HG02852 (cell line): Measurements from ENCODE around the gene JAGN1.
"Not testable (repeated sequence)": the region's sequence is repeated elsewhere in the genome, so short reads cannot be mapped to it uniquely, and the experiment has no call there.

ENCODE experiments used
- ATAC-seq: cut with Tn5 transposase; IDR thresholded peaks from one replicate; pipeline ENCODE4 v1.9.1; 2021; ENCODE audit warnings: mild to moderate bottlenecking, moderate library complexity; ENCODE audit not compliant: unreplicated experiment

The JAGN1 gene

GRCh38 chr3:9897408-9898372 lies 7.3 kb downstream of the JAGN1 start:
- ATAC-seq: no peak

GRCh38 chr3:9898467-9899241 lies 8.2 kb downstream of the JAGN1 start:
- no peak for ATAC-seq

GRCh38 chr3:9899289-9899791 lies 8.9 kb downstream of the JAGN1 start:
- ATAC-seq: no peak

- ATAC-seq: not testable (repeated sequence)
Observed at GRCh38 chr3:9900965-9901415, 10.6 kb downstream of the JAGN1 start.

GRCh38 chr3:9901967-9902366 lies 11.6 kb downstream of the JAGN1 start:
- ATAC-seq: no peak

- ATAC-seq: no peak
Observed at GRCh38 chr3:9902372-9903237, 12.2 kb downstream of the JAGN1 start, which contains the start of gene IL17RE. IL17RE (plus strand) TSS chr3:9902848; CDS start chr3:9902933, 85 bp downstream.

GRCh38 chr3:9903238-9903624 lies 12.8 kb downstream of the JAGN1 start:
- no peak for ATAC-seq

- ATAC-seq: no peak
Observed at GRCh38 chr3:9903904-9904303, 13.5 kb downstream of the JAGN1 start.

GRCh38 chr3:9906480-9906879 lies 16.1 kb downstream of the JAGN1 start:
- ATAC-seq: no peak

GRCh38 chr3:9908286-9908685 lies 17.9 kb downstream of the JAGN1 start:
- ATAC-seq: no peak

GRCh38 chr3:9909221-9910013 lies 19.0 kb downstream of the JAGN1 start:
- no peak for ATAC-seq

- ATAC-seq: no peak
Observed at GRCh38 chr3:9911863-9912262, 21.5 kb downstream of the JAGN1 start.

GRCh38 chr3:9912294-9912935 lies 22.0 kb downstream of the JAGN1 start:
- ATAC-seq: no peak

- ATAC-seq: no peak
Observed at GRCh38 chr3:9913601-9914000, 23.2 kb downstream of the JAGN1 start.

- no peak for ATAC-seq
Observed at GRCh38 chr3:9914011-9914410, 23.6 kb downstream of the JAGN1 start.

- ATAC-seq: no peak
Observed at GRCh38 chr3:9914559-9915253, 24.3 kb downstream of the JAGN1 start.

GRCh38 chr3:9915254-9916141 lies 25.1 kb downstream of the JAGN1 start:
- no peak for ATAC-seq

- no peak for ATAC-seq
Observed at GRCh38 chr3:9916346-9916733, 25.9 kb downstream of the JAGN1 start.
